ENCODE results near the gene ERMP1. TPM values are rescaled to one million over a fixed set of nuclear protein-coding genes. Genes with fewer than 3 reads are reported as not detected.

Gene ERMP1
- total and polyA plus RNA-seq, 2 of the 8 experiments (the other 6 are each of a cell fraction or from before 2014, with no cell fraction given) = 12.8 to 16.7 TPM

- Histone ChIP-seq H2AFZ (ENCODE audit: low read length) (no peak overlapping the region), H4K5ac (ENCODE audit: insufficient read length, low read depth, low read length) (no peak overlapping the region), H3K79me1 (ENCODE audit: low read depth, low read length) (no peaks in the 10 kb centered on the region), H4K91ac (replicated peaks; ENCODE audit: insufficient read length, low read length) (no peak overlapping the region), H3K4me2 (ENCODE audit: insufficient read depth in 1 of 2, low read depth in 2 of 2, low read length in 2 of 2) (no peak overlapping the region), H2BK12ac (ENCODE audit: low read depth, low read length) (no peak overlapping the region), H3K23me2 (ENCODE audit: low read depth, low read length) (no peaks in the 10 kb centered on the region), H3K27me3 (replicated peaks in 1 of 4; ENCODE audit: control insufficient read depth in 3 of 4, extremely low read depth in 1 of 4, insufficient read depth in 3 of 4, low read length in 3 of 4) (no peaks in the 10 kb centered on the region), H3K4me3 (ENCODE audit: extremely low read depth in 1 of 4, insufficient read depth in 2 of 4, low read depth in 3 of 4, low read length in 4 of 4) (no peak overlapping the region), H3K23ac (ENCODE audit: insufficient read length) (no peak overlapping the region), H2BK20ac (ENCODE audit: low read length) (no peak overlapping the region), H3K9me3 (ENCODE audit: insufficient read depth in 2 of 2, low read depth in 1 of 2, low read length in 1 of 2) (peaks cover 0 to 3% of the 10 kb centered on the region in 2 experiments; a peak in 1 of 4 replicates), H3K9ac (replicated peaks in 1 of 4; ENCODE audit: extremely low read depth in 1 of 4, low read depth in 3 of 4, low read length in 3 of 4) (no peak overlapping the region), H3K14ac (ENCODE audit: insufficient read length) (no peak overlapping the region), H4K20me1 (replicated peaks in 1 of 2; ENCODE audit: control insufficient read depth in 1 of 2, insufficient read depth in 2 of 2, low read length in 2 of 2) (peaks cover 2 to 3% of the 10 kb centered on the region in 2 experiments), H2BK5ac (ENCODE audit: low read depth, low read length) (no peak overlapping the region), H3K4ac (replicated peaks; ENCODE audit: insufficient read length, low read depth, low read length) (no peak overlapping the region), H3K36me3 (ENCODE audit: control insufficient read depth in 2 of 4, insufficient read depth in 4 of 4, low read length in 3 of 4) (peaks cover 6 to 40% (median 14%) of the 10 kb centered on the region in 4 experiments; a peak in 7 of 8 replicates), H3K56ac (replicated peaks; ENCODE audit: insufficient read length, low read depth, low read length) (no peak overlapping the region), H4K8ac (ENCODE audit: extremely low read depth, insufficient read depth, low read length) (no peak overlapping the region), H2AK5ac (ENCODE audit: low read depth, low read length) (no peak overlapping the region), H3K27ac (ENCODE audit: low read depth, low read length) (no peak overlapping the region), H3K4me1 (replicated peaks in 1 of 4; ENCODE audit: control insufficient read depth in 3 of 4, insufficient read depth in 4 of 4, low read length in 3 of 4) (peaks cover 0 to 4% (median 0%) of the 10 kb centered on the region in 4 experiments; a peak in 1 of 7 replicates), H2BK15ac (ENCODE audit: low read length) (no peak overlapping the region), H3K79me2 (ENCODE audit: control insufficient read depth in 1 of 2, insufficient read depth in 2 of 2, low read length in 2 of 2) (no peaks in the 10 kb centered on the region), H3K18ac (ENCODE audit: extremely low read depth, low read length) (no peak overlapping the region), H2BK120ac (replicated peaks; ENCODE audit: low read depth, low read length) (no peak overlapping the region)
- no peak for FAIRE-seq
- ChIA-PET CTCF (ENCODE audit: partially characterized antibody) (interaction anchor here (0.8 to 2.8 kb wide), 15 partner anchors 9 to 1014 kb away, joined by 3 to 15 read pairs (median 3); no protein-coding TSS in a partner anchor), POLR2A (ENCODE audit: partially characterized antibody) (interaction anchor here (1.3 to 1.4 kb wide), 2 partner anchors 9 to 234 kb away, joined by 3 to 4 read pairs; no protein-coding TSS in a partner anchor)
- WGBS, 2 experiments (ENCODE audit: extremely low coverage in 1 of 2, insufficient coverage in 1 of 2, insufficient read length in 1 of 2, insufficient replicate concordance in 2 of 2, low coverage in 1 of 2, low lambda C conversion rate in 2 of 2, missing lambda C conversion rate in 1 of 2) = 84% methylated on average over 3 of the region's 3 CpGs; no CpG with 5 or more reads in 1 of the 2 experiments
- TF ChIP-seq CTCF (IDR thresholded peaks at IDR 0.05; ENCODE audit: control extremely low read depth in 1 of 3, insufficient read depth in 1 of 3, low read depth in 1 of 3, low read length in 3 of 3) (peak; percentile 27 to 66 (median 63); a peak in 3 of 4 replicates), RAD21 (IDR thresholded peaks at IDR 0.05 in 1 of 2, conservative IDR thresholded peaks at IDR 0.05 in 1 of 2; ENCODE audit: low read depth in 2 of 2, low read length in 2 of 2) (peak; percentile 28 to 40; a peak in 3 of 4 replicates), POLR2AphosphoS5 (IDR thresholded peaks at IDR 0.05; ENCODE audit: low read depth, low read length) (no peak)
- DNase-seq (ENCODE audit: low read depth in 1 of 2, low spot score in 2 of 2) = no peak
Measured at GRCh38 chr9:5773324-5773999, 59.5 kb downstream of the ERMP1 start.

Data from H1 (cell line).